Endothelial cell (in vitro differentiated cells): ENCODE data around the gene MAN2A2. TPM values are rescaled to one million over a fixed set of nuclear protein-coding genes. Genes with fewer than 3 reads are reported as not detected.
A peak's percentile ranks its signal among the peaks of the same experiment; 100 is the strongest.

ENCODE experiments used
- DNase-seq: peaks from one replicate; pipeline ENCODE4 v3.0.0; 2021; ENCODE audit warnings: low spot score
- H3K27ac Mint-ChIP-seq: one replicate; pipeline ENCODE4 v1.8.0; 2021; ENCODE audit warnings: mixed read lengths, inconsistent platforms; ENCODE audit not compliant: unreplicated experiment
- H3K27me3 Mint-ChIP-seq: one replicate; pipeline ENCODE4 v1.8.0; 2021; ENCODE audit warnings: mild to moderate bottlenecking, moderate library complexity, mixed read lengths, inconsistent platforms; ENCODE audit not compliant: unreplicated experiment
- H3K36me3 Mint-ChIP-seq: one replicate; pipeline ENCODE4 v1.8.0; 2021; ENCODE audit warnings: mild to moderate bottlenecking, low read depth, mixed read lengths, inconsistent platforms; ENCODE audit not compliant: unreplicated experiment
- H3K4me1 Mint-ChIP-seq: one replicate; pipeline ENCODE4 v1.8.0; 2021; ENCODE audit warnings: mild to moderate bottlenecking, mixed read lengths, inconsistent platforms; ENCODE audit not compliant: unreplicated experiment
- H3K4me3 Mint-ChIP-seq: one replicate; pipeline ENCODE4 v1.8.0; 2021; ENCODE audit warnings: mild to moderate bottlenecking, mixed read lengths, inconsistent platforms; ENCODE audit not compliant: unreplicated experiment
- H3K9me3 Mint-ChIP-seq: one replicate; pipeline ENCODE4 v1.8.0; 2021; ENCODE audit warnings: mixed read lengths, inconsistent platforms; ENCODE audit not compliant: unreplicated experiment
- total RNA-seq: library from RNA; stranded (reverse); fragmentation: NEBNext Ultra II Directional; extraction: Animal tissue kit (Norgen Biotek cat#: 25700); gene quantifications from one replicate; pipeline ENCODE4 v1.2.1, GENCODE V29; 2021; ENCODE audit not compliant: unreplicated experiment
- TF ChIP-seq, protein P1 (sequence below): fragments of 200-600 bp; sonication (generic); IDR thresholded peaks from one replicate; pipeline ENCODE4 v1.5.0; 2021; ENCODE audit warnings: antibody characterized with exemption; ENCODE audit not compliant: unreplicated experiment

Gene MAN2A2
- total RNA-seq, 1 donor from 2014 or later, result 72.2 TPM

DNA sequence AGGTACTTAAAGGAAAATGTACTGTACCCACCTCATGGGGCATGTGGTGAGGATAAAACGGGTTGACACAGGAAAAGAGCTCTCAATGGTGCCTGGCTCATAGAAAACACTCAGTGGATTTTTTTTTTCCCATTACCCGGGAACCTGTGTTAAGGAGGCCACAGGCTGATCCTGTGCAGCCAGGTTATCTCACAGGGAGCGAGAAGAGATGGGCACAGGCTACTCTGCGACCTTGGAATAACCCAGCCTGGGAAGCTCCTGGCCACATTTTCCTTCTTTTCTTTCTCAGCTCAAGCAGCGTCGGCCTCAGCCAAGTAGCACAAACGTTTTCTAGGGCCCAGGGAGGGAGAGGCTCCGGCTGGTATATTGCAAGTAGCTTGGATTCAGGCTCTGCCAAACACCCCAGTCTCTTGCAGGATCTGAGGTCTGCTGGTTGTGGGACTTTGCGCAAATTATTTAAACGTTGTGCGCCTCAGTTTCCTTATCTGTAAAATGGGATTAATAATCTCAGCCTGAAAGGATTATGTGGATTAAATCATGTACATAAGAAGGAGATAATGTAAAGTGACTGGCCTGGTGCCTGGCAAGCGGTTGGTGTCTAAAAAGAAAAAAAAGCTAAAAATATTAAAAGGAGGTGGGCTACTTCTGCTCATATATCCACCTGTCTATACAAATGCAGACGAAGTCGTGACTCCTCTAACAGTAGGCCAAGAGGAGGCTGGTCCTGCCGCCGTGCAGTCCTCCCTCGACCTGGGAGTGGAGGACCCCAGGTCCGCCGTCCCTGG lies 32.6 kb upstream of the MAN2A2 start:
- H3K27ac Mint-ChIP-seq, result peak overlapping the region; percentile 91
- DNase-seq, result no peak
- peaks cover 53% of the 10 kb centered on the region for H3K4me1 Mint-ChIP-seq
- peaks cover 7% of the 10 kb centered on the region for H3K36me3 Mint-ChIP-seq
- H3K4me3 Mint-ChIP-seq, result peak overlapping the region; percentile 93
- H3K9me3 Mint-ChIP-seq, result no peaks in the 10 kb centered on the region
- H3K27me3 Mint-ChIP-seq, result peaks cover 15% of the 10 kb centered on the region
- TF ChIP-seq, protein P1, sequence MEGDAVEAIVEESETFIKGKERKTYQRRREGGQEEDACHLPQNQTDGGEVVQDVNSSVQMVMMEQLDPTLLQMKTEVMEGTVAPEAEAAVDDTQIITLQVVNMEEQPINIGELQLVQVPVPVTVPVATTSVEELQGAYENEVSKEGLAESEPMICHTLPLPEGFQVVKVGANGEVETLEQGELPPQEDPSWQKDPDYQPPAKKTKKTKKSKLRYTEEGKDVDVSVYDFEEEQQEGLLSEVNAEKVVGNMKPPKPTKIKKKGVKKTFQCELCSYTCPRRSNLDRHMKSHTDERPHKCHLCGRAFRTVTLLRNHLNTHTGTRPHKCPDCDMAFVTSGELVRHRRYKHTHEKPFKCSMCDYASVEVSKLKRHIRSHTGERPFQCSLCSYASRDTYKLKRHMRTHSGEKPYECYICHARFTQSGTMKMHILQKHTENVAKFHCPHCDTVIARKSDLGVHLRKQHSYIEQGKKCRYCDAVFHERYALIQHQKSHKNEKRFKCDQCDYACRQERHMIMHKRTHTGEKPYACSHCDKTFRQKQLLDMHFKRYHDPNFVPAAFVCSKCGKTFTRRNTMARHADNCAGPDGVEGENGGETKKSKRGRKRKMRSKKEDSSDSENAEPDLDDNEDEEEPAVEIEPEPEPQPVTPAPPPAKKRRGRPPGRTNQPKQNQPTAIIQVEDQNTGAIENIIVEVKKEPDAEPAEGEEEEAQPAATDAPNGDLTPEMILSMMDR, result no peak

DNA sequence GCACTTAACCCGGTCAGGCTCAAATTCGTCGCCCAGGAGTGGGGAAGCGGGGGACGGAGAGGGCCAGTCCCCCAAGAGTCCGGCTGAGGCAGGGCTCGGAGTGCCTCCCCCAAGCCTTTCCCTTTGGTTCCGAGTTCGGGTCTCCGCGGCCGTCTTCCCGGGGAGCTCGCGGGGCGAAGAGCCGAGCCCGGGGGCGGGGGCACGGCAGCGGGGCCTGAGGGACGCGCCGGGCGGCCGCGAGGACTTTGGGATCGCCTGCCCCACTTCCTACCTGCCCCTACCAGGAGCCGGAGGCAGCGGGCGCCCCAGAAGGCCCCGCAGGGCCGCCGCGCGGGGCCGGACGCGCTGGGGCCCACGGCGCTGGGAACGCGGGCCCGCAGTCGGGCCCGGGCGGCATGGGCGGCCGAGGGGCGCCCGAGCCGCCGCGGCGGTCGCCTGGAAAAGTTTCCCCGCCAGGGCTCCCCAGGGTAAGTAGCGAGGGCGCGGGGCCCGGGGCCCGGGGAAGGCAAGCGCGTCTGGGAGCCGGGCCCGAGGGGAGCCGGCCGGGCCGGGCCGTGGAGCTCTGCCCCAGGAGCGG lies 31.9 kb upstream of the MAN2A2 start:
- TF ChIP-seq, protein P1, result no peak
- Mint-ChIP-seq H3K27me3 (peaks cover 11% of the 10 kb centered on the region), H3K4me3 (peak overlapping the region; percentile 93), H3K9me3 (no peaks in the 10 kb centered on the region), H3K27ac (peak overlapping the region; percentile 91), H3K4me1 (peaks cover 53% of the 10 kb centered on the region), H3K36me3 (peaks cover 7% of the 10 kb centered on the region)
- peak; percentile 31 for DNase-seq

DNA sequence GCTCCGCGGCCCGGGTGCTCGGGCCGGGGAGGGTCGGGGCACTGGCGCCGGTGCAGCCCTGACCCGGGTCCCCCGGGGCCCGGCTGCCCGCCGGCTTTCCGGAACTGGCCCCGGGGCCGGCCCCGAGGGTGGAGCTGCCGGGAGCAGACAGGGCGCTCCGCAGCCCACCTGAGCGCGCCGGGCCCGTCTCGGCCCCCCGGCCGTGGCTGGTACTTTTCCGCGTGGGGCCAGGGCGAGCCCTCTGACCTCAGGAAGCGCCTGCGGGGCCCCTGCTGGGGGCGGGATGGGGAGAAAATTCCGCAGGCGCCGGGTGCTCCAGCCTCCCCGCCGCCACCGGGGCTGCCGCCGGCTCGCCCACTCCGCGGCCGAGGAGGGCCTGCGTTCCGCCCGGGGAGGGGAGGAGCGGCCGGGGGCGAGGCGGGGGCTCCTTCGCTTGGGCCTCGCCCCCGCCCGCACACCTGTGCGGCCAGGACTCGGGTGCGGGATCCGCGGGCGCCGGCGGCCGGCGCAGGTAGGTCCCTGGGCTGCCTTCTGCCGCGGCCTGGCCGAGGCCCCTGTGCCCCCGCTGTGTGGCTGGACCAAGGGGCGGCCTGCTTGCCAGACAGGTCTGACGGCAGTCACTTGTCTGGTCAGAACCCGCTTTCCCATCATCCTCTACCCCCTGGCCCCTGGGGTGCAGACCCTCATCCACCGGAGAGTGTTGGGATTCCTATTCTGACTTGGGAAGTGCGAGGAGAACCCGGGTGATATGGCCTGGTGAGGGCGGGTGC lies 31.2 kb upstream of the MAN2A2 start:
- Mint-ChIP-seq H3K4me3 (peak overlapping the region; percentile 91), H3K27ac (no peak overlapping the region), H3K4me1 (peaks cover 48% of the 10 kb centered on the region), H3K36me3 (peaks cover 7% of the 10 kb centered on the region), H3K27me3 (peaks cover 11% of the 10 kb centered on the region), H3K9me3 (no peaks in the 10 kb centered on the region)
- TF ChIP-seq, protein P1, result no peak
- no peak for DNase-seq

DNA sequence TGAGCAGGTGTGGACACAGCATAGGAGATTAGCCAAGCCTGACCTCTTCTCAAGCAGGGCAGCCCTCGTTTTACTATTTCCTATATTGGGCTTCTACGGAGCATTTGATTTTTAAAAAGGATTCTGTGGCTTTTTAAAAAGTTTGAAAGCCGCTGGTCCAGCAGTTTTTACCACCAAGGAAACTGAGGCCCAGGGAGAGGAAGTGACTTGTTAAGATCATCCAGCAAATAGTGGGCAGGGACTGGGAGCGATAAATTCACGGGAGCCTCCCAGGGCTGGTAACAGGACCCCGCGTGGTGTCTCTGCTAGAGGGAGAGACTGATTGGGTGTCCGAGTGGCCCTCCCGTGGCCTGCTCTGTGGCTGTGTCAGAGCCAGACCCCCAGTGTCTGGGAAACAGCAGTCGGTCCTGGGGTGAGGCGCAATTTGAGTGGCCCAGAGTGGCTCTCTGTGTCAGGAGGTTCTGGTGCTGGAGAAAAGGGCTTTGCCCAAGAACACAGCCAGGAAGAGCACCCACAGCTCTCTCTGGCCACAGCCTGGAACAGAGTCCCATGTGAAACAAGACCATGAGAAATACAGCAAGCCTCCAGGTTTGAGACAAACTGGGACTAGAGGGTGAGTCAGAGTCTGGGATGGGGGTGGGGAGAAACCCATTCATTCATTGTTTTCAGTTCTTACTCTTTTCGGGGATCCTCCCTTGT lies 30.5 kb upstream of the MAN2A2 start:
- TF ChIP-seq, protein P1, result no peak
- Mint-ChIP-seq H3K4me3 (peak overlapping the region; percentile 91), H3K27me3 (peaks cover 11% of the 10 kb centered on the region), H3K36me3 (peaks cover 14% of the 10 kb centered on the region), H3K9me3 (no peaks in the 10 kb centered on the region), H3K27ac (no peak overlapping the region), H3K4me1 (peaks cover 48% of the 10 kb centered on the region)
- DNase-seq, result no peak
